Measurements from ENCODE around the gene TSEN2. TPM values are rescaled to one million over a fixed set of nuclear protein-coding genes. Genes with fewer than 3 reads are reported as not detected.

The TSEN2 gene
- total RNA-seq, 4 donors from 2014 or later: 17.0 to 38.3 (median 21.9) TPM

DNA sequence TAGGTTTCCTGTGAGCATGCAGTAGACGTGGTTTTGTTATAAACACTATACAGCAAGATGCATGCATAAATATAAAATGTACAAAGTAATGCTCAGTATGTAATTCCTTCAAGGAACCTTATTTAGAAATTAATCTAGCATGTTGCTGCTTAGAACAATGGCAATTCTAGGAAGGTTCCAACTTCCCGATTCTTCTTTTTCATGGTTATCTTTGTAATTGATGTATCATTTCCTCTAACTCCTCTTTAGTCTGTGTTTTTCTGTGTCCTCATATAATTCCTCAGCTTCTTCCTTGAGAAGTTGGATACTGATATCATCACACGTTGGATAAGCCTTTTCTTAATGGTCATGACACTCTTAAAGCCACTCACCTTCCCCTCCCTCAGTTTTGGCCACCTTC lies 3.5 kb downstream of the TSEN2 start:
- no peak for TF ChIP-seq CTCF (IDR thresholded peaks at IDR 0.05)
- DNase-seq (ENCODE audit: low spot score) (no peak), ATAC-seq (ENCODE audit: low FRiP score) (no peak)

DNA sequence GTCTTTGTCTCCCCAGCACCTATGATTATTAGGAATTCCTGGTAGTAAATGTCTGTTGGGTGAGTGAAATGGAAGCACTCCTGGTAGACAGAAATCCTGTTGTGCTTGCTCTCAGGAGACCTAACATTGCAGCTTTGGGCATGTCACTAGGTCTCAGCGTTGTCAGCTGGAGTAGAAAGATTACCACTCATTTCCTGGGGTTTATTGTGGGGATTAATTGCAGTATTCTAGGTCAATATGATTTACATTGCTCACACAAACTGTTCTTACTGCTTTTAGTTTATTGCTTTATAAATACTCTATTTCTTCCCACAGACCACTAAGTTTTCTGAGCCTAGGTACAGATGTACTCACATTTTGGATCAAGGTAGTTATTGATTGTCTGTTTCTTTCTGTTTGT lies 5.1 kb downstream of the TSEN2 start:
- no peak for ATAC-seq (ENCODE audit: low FRiP score)
- no peak for DNase-seq (ENCODE audit: low spot score)
- TF ChIP-seq CTCF (IDR thresholded peaks at IDR 0.05): no peak

- ATAC-seq (ENCODE audit: low FRiP score) (no peak), DNase-seq (ENCODE audit: low spot score) (no peak)
- no peak for TF ChIP-seq CTCF (IDR thresholded peaks at IDR 0.05)
Observed at GRCh38 chr3:12489832-12490231, 5.6 kb downstream of the TSEN2 start.

DNA sequence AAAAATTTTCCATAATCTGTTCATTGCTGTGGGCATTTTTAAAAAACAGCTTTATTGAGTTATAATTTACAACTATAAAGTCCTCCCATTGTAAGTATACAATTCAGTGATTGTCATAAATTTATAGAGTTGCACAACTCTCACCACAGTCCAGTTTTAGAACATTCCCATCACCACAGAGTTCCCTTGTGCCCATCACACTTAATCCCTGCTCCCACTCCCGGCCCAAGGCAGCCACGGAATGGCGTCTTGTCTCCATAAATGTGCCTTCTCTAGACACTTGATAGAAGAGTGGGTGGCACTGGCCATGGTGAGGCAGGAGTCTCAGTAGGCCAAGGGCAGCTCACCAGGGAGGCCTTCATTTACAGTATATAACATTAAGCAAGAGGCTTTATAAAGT lies 6.3 kb downstream of the TSEN2 start:
- no peak for DNase-seq (ENCODE audit: low spot score)
- ATAC-seq (ENCODE audit: low FRiP score): no peak
- TF ChIP-seq CTCF (IDR thresholded peaks at IDR 0.05): no peak

DNA sequence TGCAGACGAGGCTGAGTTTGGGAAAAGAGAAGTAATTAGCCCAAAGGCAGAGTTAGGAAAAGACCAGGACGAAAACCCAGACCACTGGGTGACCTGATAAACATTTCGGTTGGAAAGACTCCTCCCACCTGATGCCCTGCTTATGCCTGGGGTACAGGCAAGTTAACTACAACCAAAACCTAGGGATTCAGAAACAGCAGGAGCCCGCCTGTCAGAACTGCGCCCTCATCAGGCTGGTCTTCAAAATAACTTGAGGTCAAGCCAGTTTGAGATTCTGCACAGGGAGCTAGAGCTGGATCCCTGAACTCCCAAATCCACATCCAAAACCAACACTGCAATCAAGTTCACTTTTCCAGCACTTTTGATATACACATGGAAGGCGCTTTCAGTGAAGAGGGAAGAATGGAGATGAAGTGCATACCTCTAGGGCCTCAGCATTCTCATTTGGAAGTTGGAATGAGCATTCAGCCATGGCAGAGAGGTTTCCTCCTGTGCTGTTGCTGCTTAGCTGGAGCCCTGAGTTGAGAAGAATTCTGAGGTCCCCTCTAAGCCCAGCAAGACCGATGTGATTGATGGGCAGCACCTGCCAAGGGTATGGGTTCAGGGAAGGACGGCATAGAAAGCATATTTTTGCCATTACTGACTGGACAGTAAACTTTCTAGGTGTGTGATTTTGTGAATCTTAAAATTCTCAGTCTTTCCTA lies 11.6 kb downstream of the TSEN2 start:
- TF ChIP-seq CTCF (IDR thresholded peaks at IDR 0.05): no peak
- DNase-seq (ENCODE audit: low spot score) (no peak), ATAC-seq (ENCODE audit: low FRiP score) (no peak)

GRCh38 chr3:12496453-12496761 lies 12.1 kb downstream of the TSEN2 start:
- DNase-seq (ENCODE audit: low spot score): no peak
- ATAC-seq (ENCODE audit: low FRiP score): no peak
- TF ChIP-seq CTCF (IDR thresholded peaks at IDR 0.05): no peak

DNA sequence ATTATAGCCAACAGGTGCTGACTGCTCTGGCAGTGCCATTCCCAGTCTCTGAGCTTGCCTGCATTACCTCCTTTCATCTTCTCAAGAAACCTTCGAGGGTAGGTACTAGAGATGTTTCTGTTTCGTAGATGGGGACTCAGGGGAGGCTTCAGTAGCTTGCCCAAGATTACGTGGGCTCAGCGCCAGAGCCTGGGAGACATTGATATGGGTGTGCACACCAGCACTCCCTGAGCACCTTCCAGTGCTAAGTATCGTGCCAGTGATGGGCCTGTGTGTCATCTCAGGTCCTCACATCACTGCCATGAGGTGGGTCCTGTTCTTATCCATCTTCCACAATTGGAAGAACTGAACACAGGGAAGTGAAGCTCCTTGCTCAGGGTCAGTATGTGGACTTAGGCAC lies 15.2 kb downstream of the TSEN2 start:
- no peak for DNase-seq (ENCODE audit: low spot score)
- no peak for TF ChIP-seq CTCF (IDR thresholded peaks at IDR 0.05)
- ATAC-seq (ENCODE audit: low FRiP score): no peak

Measured in omental fat pad (tissue), 4 donors.